ENCODE results near the gene FCAMR. TPM values are rescaled to one million over a fixed set of nuclear protein-coding genes. Genes with fewer than 3 reads are reported as not detected.

Gene FCAMR
- total and polyA plus RNA-seq, 2 of the 4 experiments (the other 2 are of a cell fraction), result not detected

DNA sequence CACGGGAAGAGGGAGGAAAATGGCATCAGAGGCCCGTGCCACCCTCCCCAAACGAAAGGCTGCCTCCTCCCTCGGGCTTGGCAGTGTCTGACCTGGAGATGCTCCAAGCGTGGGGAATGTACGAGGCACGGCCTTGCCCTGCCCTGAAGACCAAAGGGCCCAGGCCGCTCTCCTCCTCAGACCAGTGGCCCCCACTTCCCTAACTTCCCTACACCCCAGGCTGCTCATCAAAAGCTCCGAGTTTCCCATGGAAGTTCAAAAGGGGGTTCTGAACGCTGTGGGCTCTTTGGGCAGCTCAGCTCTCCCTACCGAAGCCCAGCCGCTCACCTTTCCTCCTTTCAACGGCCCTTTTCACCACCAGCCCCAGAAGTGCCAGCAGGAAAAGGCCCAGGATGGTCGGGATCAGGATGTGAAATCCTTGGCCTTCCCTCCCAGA lies 60.4 kb downstream of the FCAMR start:
- Histone ChIP-seq H3K4me1 (ENCODE audit: control insufficient read depth, insufficient read depth, low read length) (peaks cover 5% of the 10 kb centered on the region), H2AK9ac (replicated peaks; ENCODE audit: low read depth, low read length, poor library complexity) (peak overlapping the region; percentile 86), H3K9me3 (ENCODE audit: control insufficient read depth, insufficient read depth, low read length) (no peaks in the 10 kb centered on the region), H3K27me3 (ENCODE audit: control insufficient read depth, insufficient read depth, low read length) (peaks cover 21% of the 10 kb centered on the region), H3K9me1 (ENCODE audit: insufficient read depth, low read length) (peaks cover 11% of the 10 kb centered on the region), H3K9ac (ENCODE audit: low read depth, low read length) (no peak overlapping the region), H3K14ac (replicated peaks; ENCODE audit: low read depth, low read length) (peak overlapping the region; percentile 84), H3K18ac (ENCODE audit: low read depth, low read length) (peak overlapping the region; percentile 45; the same call in 1 of the 2 replicates), H3K23ac (ENCODE audit: low read depth, low read length) (peak overlapping the region; percentile 94; the same call in 1 of the 2 replicates), H3K56ac (ENCODE audit: extremely low read depth, insufficient read depth, low read length) (no peak overlapping the region), H3K4me3 (ENCODE audit: insufficient read depth, low read depth, low read length) (peak overlapping the region; percentile 47), H4K91ac (ENCODE audit: insufficient read depth, low read depth, low read length) (peak overlapping the region; percentile 42; the same call in 1 of the 2 replicates), H2BK15ac (ENCODE audit: low read depth, low read length) (0 out of 3 replicates have a peak overlapping the region, but pooled peaks have one; percentile 1), H2AK5ac (ENCODE audit: low read depth, low read length) (peak overlapping the region; percentile 81), H2BK20ac (ENCODE audit: low read depth, low read length) (peak overlapping the region; percentile 39), H3K27ac (ENCODE audit: insufficient read depth, low read length) (no peak overlapping the region), H3K36me3 (ENCODE audit: control insufficient read depth, insufficient read depth, low read length) (no peaks in the 10 kb centered on the region), H2BK120ac (ENCODE audit: low read depth, low read length) (peak overlapping the region; percentile 88), H3K4ac (ENCODE audit: low read depth, low read length) (peak overlapping the region; percentile 76), H3K4me2 (ENCODE audit: low read depth, low read length) (peak overlapping the region; percentile 86), H4K20me1 (ENCODE audit: insufficient read depth, low read length) (no peaks in the 10 kb centered on the region), H2AFZ (replicated peaks; ENCODE audit: low read length, poor library complexity) (peak overlapping the region; percentile 92), H4K8ac (ENCODE audit: low read depth in 2 of 2, low read length in 2 of 2) (peak overlapping the region in 1 of 2 experiments; percentile 76; a peak in 1 of 4 replicates), H3K79me1 (ENCODE audit: low read depth in 1 of 2, low read length in 2 of 2) (peaks cover 0 to 5% of the 10 kb centered on the region in 2 experiments; a peak in 1 of 4 replicates), H2BK5ac (ENCODE audit: low read depth, low read length, poor library complexity, severe bottlenecking) (no peak overlapping the region), H4K5ac (ENCODE audit: low read depth, low read length) (peak overlapping the region; percentile 47)
- no peak for ATAC-seq (ENCODE audit: low read depth)
- no peak for TF ChIP-seq MAFK (IDR thresholded peaks at IDR 0.05; ENCODE audit: low read depth, low read length)
- TF ChIP-seq NFE2L2 (IDR thresholded peaks at IDR 0.05; ENCODE audit: low read depth, low read length), result no peak
- TF ChIP-seq SMC3 (IDR thresholded peaks at IDR 0.05; ENCODE audit: low read depth, low read length), result no peak
- in situ Hi-C loops (cut with MboI; ENCODE audit: low sequenced_read_pairs) (loop anchor here (5.0 to 10.0 kb wide), 4 partner anchors 103 to 425 kb away; partner anchors contain the start of gene EIF2D), dilution Hi-C loops (cut with HindIII; ENCODE audit: low sequenced_read_pairs, unreplicated experiment) (no loop called here), intact Hi-C loops (cut with micrococcal nuclease) (loop anchor here (5.0 to 10.0 kb wide), 3 partner anchors 165 to 495 kb away; no protein-coding TSS in a partner anchor)
- ChIA-PET POLR2A (ENCODE audit: unreplicated experiment) (no interaction called here), CTCF (interaction anchor here (0.8 to 2.3 kb wide), 5 partner anchors 69 to 183 kb away, joined by 3 to 12 read pairs (median 3); no protein-coding TSS in a partner anchor)
- 20% methylated on average over 1 of the region's 14 CpGs; no CpG with 5 or more reads in 1 of the 2 experiments for WGBS, 2 experiments (ENCODE audit: extremely low coverage in 2 of 2, insufficient read length in 1 of 2)
- BruUV-seq (replicated peaks), result no TSS peak
- no peak for DNase-seq

All from IMR-90 (cell line).